LNCaP clone FGC (cell line): ENCODE data around the gene CRCP.
"Not testable (repeated sequence)": the region's sequence is repeated elsewhere in the genome, so short reads cannot be mapped to it uniquely, and the experiment has no call there.

Experiments used
- DNase-seq: peaks from one replicate; pipeline ENCODE4 v3.0.0-alpha.2; 2011; ENCODE audit warnings: low read depth
- H3K4me3 ChIP-seq: 2 replicates; pipeline ENCODE4 v1.5.1; 2011; ENCODE audit warnings: mild to moderate bottlenecking, low read depth, low read length, control low read depth
- TF ChIP-seq, protein P1 (sequence below): IDR thresholded peaks from 2 replicates; pipeline ENCODE4 v1.5.1; 2012; ENCODE audit warnings: mild to moderate bottlenecking; ENCODE audit not compliant: control insufficient read depth, insufficient read depth; ENCODE audit errors: extremely low read depth

CRCP gene

DNA sequence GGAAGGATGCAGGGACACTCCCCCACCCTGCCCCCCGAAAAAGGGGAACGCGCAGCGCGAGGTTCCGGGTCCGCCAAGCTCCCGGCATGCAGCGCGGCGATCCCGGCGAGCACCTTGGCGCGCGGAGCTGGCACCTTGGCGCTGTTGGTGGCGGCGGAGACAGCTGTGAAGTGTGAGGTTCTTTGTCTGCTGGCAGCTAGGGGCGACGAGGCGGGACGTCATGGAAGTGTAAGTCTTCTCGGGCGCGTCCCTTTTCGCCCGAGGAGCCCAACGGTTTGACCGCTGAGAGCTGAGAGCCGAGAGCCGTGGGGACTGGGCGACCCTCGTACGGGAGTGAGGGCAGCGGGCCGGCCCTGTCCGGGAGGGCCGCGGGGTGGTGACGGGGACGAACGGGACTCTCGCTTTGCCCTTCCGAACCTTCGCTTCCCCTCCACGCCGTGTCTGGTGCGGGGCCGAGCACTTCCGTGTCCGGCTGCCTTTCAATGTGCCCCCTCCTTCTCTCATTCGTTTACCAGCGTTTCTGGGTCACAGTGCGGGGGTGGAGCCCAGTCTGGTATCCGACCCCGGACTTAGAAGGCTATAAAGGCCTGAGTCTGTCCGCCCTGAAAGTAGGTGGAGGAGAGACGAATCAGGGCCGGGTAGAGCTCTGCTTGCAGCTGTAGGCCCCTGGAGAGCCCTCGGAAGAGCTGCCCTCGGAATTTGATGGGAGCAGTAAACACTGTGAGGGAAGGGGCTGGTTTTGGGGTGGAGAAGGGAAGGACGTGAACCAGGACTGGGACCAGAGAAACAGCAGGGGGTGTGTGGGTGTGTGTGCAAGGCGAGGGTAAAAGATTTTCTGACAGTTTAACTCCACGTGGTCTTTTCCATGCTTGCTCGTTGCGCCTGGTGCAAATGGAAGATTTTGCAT lies at the start of gene CRCP:
CRCP (plus strand) TSS at position 105 of the 907 bp plus-strand sequence; CDS start at position 221, 116 bp downstream.
- TF ChIP-seq, protein P1, sequence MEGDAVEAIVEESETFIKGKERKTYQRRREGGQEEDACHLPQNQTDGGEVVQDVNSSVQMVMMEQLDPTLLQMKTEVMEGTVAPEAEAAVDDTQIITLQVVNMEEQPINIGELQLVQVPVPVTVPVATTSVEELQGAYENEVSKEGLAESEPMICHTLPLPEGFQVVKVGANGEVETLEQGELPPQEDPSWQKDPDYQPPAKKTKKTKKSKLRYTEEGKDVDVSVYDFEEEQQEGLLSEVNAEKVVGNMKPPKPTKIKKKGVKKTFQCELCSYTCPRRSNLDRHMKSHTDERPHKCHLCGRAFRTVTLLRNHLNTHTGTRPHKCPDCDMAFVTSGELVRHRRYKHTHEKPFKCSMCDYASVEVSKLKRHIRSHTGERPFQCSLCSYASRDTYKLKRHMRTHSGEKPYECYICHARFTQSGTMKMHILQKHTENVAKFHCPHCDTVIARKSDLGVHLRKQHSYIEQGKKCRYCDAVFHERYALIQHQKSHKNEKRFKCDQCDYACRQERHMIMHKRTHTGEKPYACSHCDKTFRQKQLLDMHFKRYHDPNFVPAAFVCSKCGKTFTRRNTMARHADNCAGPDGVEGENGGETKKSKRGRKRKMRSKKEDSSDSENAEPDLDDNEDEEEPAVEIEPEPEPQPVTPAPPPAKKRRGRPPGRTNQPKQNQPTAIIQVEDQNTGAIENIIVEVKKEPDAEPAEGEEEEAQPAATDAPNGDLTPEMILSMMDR, result no peak
- peak within 1 kb of the TSS; percentile 63 for H3K4me3 ChIP-seq
- peak; percentile 36 for DNase-seq

GRCh38 chr7:66069732-66070131 lies 44.9 kb upstream of the CRCP start:
- TF ChIP-seq, protein P1, result no peak
- no peak overlapping the region for H3K4me3 ChIP-seq
- no peak for DNase-seq

GRCh38 chr7:66070222-66070621 lies 44.4 kb upstream of the CRCP start:
- no peak overlapping the region for H3K4me3 ChIP-seq
- DNase-seq, result no peak
- TF ChIP-seq, protein P1, result no peak

GRCh38 chr7:66072208-66072607 lies 42.4 kb upstream of the CRCP start:
- not testable (repeated sequence) for H3K4me3 ChIP-seq, DNase-seq

GRCh38 chr7:66075590-66076461 lies 38.8 kb upstream of the CRCP start, which contains the start of gene ASL:
TSS of gene ASL (plus strand) at chr7:66075819. CDS start at chr7:66076082, 263 bp downstream.
- DNase-seq, result peak; percentile 75
- peak within 1 kb of the TSS; percentile 92 for H3K4me3 ChIP-seq
- TF ChIP-seq, protein P1, result no peak

DNA sequence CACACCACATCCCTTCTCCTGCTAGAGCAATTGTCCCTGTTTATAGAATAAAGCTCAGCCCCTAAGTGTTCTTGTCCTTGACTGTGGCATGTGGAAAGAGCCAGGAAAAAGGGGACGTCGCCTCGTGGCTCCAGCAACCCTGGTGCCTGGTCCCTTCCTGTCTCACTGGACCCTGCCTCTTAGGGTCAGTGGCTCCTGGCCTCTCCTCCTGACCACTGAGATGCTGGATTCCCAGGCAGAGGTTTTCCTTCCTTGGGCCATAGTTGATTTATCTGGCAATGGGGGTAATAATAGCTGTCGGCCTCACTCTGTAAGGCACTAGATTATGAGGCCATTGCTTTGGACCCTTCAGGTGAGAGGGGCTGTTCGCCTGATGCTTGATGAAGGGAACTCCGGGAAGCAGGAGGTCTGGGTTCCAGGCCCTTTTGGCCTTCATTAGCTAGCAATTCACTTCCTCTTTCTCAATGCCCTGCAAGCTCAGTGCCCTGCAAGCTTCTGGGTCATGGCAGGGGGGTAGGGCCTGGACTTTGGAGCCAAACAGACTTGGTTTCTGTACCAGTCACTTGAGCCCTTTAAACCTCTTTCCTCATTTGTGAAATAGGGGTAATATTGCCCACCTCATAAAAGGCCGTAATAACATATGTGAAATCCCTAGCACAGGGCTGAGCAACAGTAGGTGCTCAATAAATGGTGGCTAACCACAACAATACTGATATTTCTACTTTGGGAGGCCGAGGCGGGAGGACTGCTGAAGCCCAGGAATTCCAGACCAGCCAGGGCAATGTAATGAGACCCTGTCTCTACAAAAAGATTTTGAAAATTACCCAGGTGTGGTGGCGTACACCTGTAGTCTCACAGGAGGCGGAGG lies 38.0 kb upstream of the CRCP start:
- peak overlapping the region; percentile 92 for H3K4me3 ChIP-seq
- TF ChIP-seq, protein P1, result no peak
- no peak for DNase-seq

DNA sequence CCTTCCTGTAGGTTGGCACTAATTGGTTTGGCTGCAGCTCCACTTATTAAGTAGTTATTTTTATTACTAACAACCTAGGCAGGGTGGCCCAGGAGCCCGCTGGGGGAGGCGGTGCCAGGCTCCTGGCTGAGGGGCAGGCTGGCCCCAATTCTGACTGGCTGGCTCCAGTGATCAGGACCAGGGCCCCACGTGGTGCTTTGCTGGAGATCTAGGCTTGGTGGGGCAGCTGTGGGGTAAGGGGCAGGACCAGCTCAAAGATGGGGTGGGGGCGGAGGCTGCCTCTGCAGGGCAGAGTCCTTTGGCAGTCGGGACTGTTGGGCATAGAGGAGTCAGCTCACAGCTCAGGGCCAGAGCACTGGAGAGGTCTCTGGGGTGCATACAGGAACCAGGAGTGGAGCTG lies 36.6 kb upstream of the CRCP start:
- TF ChIP-seq, protein P1, result no peak
- no peak for DNase-seq
- no peak overlapping the region for H3K4me3 ChIP-seq
